Measurements from ENCODE around the gene LIPN. TPM values are rescaled to one million over a fixed set of nuclear protein-coding genes. Genes with fewer than 3 reads are reported as not detected.
A peak's percentile ranks its signal among the peaks of the same experiment; 100 is the strongest.

Gene LIPN
- total RNA-seq, 2 experiments from 2014 or later, result not detected

DNA sequence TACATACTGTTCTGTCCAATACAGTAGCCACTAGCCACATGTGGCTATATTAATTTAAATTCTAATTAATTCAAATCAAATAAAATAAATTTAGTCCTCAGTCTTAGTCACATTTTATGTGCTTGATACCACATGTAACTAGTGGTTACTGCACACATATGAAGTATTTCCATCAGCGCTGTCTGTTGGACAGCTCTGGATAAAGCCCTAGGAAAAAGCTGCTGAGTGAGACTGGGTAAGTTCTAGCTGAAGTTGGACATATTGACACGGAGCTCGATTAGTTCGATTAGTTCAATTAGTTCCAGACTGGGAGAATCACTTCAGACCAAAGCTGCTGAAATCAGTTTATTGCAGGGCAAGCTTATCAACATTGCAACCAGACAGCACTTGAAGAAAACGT, 27.6 kb downstream of the LIPN start:
- H2AFZ ChIP-seq (ENCODE audit: low read length), result no peak overlapping the region
- no peak overlapping the region for H3K4me2 ChIP-seq (ENCODE audit: low read length)
- no peak for DNase-seq (ENCODE audit: low spot score)
- intact Hi-C loops (cut with micrococcal nuclease; ENCODE audit: unreplicated experiment), result no loop called here
- no peaks in the 10 kb centered on the region for H3K9me2 ChIP-seq (ENCODE audit: insufficient read depth, low read length)
- no TSS peak for BruUV-seq (replicated peaks)
- no peaks in the 10 kb centered on the region for H3K9me3 ChIP-seq (ENCODE audit: low read length)
- TF ChIP-seq EZH2phosphoT487 (IDR thresholded peaks at IDR 0.05; ENCODE audit: borderline replicate concordance, low read depth, low read length) (no peak), CTCF (conservative IDR thresholded peaks at IDR 0.05; ENCODE audit: low read length) (no peak)
- H3K79me2 ChIP-seq (ENCODE audit: insufficient read depth, low read depth, low read length), result no peaks in the 10 kb centered on the region
- no peak overlapping the region for H3K27ac ChIP-seq (ENCODE audit: low read depth, low read length, poor library complexity, severe bottlenecking)
- ChIA-PET POLR2A (interaction anchor here (0.7 kb wide), 1 partner anchor 99 kb away, joined by 3 read pairs; no protein-coding TSS in a partner anchor), CTCF (ENCODE audit: unreplicated experiment) (no interaction called here)
- no peaks in the 10 kb centered on the region for H4K20me1 ChIP-seq (ENCODE audit: insufficient read depth, low read length)
- no peaks in the 10 kb centered on the region for H3K36me3 ChIP-seq (ENCODE audit: insufficient read depth, low read length)
- H3K4me3 ChIP-seq (ENCODE audit: low read depth, low read length, poor library complexity, severe bottlenecking), result no peak overlapping the region
- H3K4me1 ChIP-seq (ENCODE audit: insufficient read depth, low read length, poor library complexity, severe bottlenecking), result no peaks in the 10 kb centered on the region

- Histone ChIP-seq H3K27ac (ENCODE audit: low read depth, low read length, poor library complexity, severe bottlenecking) (no peak overlapping the region), H3K4me1 (ENCODE audit: insufficient read depth, low read length, poor library complexity, severe bottlenecking) (no peaks in the 10 kb centered on the region), H3K4me3 (ENCODE audit: low read depth, low read length, poor library complexity, severe bottlenecking) (no peak overlapping the region), H3K9me3 (ENCODE audit: low read length) (no peaks in the 10 kb centered on the region), H3K79me2 (ENCODE audit: insufficient read depth, low read depth, low read length) (no peaks in the 10 kb centered on the region), H4K20me1 (ENCODE audit: insufficient read depth, low read length) (no peaks in the 10 kb centered on the region), H2AFZ (ENCODE audit: low read length) (no peak overlapping the region), H3K9me2 (ENCODE audit: insufficient read depth, low read length) (no peaks in the 10 kb centered on the region), H3K36me3 (ENCODE audit: insufficient read depth, low read length) (no peaks in the 10 kb centered on the region), H3K4me2 (ENCODE audit: low read length) (no peak overlapping the region)
- no peak for TF ChIP-seq EZH2phosphoT487 (IDR thresholded peaks at IDR 0.05; ENCODE audit: borderline replicate concordance, low read depth, low read length)
- no peak for TF ChIP-seq CTCF (conservative IDR thresholded peaks at IDR 0.05; ENCODE audit: low read length)
- no TSS peak for BruUV-seq (replicated peaks)
- intact Hi-C loops (cut with micrococcal nuclease; ENCODE audit: unreplicated experiment), result no loop called here
- no peak for DNase-seq (ENCODE audit: low spot score)
- ChIA-PET POLR2A (no interaction called here), CTCF (ENCODE audit: unreplicated experiment) (no interaction called here)
Observed at GRCh38 chr10:88788924-88789323, 29.1 kb downstream of the LIPN start.

GRCh38 chr10:88791924-88792323, 32.1 kb downstream of the LIPN start:
- no TSS peak for BruUV-seq (replicated peaks)
- H2AFZ ChIP-seq (ENCODE audit: low read length), result no peak overlapping the region
- intact Hi-C loops (cut with micrococcal nuclease; ENCODE audit: unreplicated experiment), result no loop called here

More at GRCh38 chr10:88791924-88792323, 32.1 kb downstream of the LIPN start:
- H3K4me2 ChIP-seq (ENCODE audit: low read length), result no peak overlapping the region
- CTCF ChIA-PET (ENCODE audit: unreplicated experiment), result no interaction called here
- no peaks in the 10 kb centered on the region for H3K4me1 ChIP-seq (ENCODE audit: insufficient read depth, low read length, poor library complexity, severe bottlenecking)
- peak; percentile 8 for DNase-seq (ENCODE audit: low spot score)
- no peaks in the 10 kb centered on the region for H3K9me3 ChIP-seq (ENCODE audit: low read length)
- H3K79me2 ChIP-seq (ENCODE audit: insufficient read depth, low read depth, low read length), result no peaks in the 10 kb centered on the region
- no peaks in the 10 kb centered on the region for H3K9me2 ChIP-seq (ENCODE audit: insufficient read depth, low read length)
- H3K27ac ChIP-seq (ENCODE audit: low read depth, low read length, poor library complexity, severe bottlenecking), result no peak overlapping the region
- POLR2A ChIA-PET, result interaction anchor here (0.6 kb wide), 2 partner anchors 49 to 1146 kb away, joined by 3 read pairs; no protein-coding TSS in a partner anchor
- H4K20me1 ChIP-seq (ENCODE audit: insufficient read depth, low read length), result no peaks in the 10 kb centered on the region
- no peak overlapping the region for H3K4me3 ChIP-seq (ENCODE audit: low read depth, low read length, poor library complexity, severe bottlenecking)
- H3K36me3 ChIP-seq (ENCODE audit: insufficient read depth, low read length), result no peaks in the 10 kb centered on the region
- TF ChIP-seq EZH2phosphoT487 (IDR thresholded peaks at IDR 0.05; ENCODE audit: borderline replicate concordance, low read depth, low read length) (no peak), CTCF (conservative IDR thresholded peaks at IDR 0.05; ENCODE audit: low read length) (peak; percentile 73)
